Measurements from ENCODE around the gene ATXN2.
A peak's percentile ranks its signal among the peaks of the same experiment; 100 is the strongest.
"Not testable (repeated sequence)": the region's sequence is repeated elsewhere in the genome, so short reads cannot be mapped to it uniquely, and the experiment has no call there.

Gene ATXN2

GRCh38 chr12:111413442-111414086 is 185.6 kb downstream of the ATXN2 start:
- DNase-seq, result no peak

DNA sequence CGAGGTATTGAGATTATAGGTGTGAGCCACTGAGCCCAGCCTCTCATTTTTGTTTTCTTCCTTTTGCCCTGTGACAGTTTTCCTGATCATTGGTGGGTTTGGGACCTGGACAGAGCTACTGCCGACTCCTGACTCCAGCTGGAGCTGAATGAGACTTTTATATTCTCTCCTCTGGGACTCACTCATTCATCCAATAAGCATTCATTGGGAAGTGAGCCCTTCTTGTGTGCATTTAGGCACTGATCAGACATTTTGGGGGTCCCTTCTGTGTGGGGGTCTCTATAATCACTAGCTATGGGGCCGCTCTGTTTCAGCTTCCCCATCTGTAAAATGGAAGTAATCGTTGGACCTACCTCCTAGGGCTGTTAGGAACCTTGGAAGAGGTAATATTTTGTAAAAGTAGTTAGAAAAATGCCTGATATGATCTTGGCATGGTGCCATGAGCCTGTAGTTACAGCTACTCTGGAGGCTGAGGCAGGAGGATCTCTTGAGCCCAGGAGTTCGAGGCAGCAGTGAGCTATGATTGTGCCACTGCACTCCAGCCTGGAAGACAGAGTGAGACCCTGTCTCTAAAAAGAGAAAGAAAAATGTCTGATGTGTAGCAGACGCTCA is 186.2 kb downstream of the ATXN2 start:
- no peak for DNase-seq

DNA sequence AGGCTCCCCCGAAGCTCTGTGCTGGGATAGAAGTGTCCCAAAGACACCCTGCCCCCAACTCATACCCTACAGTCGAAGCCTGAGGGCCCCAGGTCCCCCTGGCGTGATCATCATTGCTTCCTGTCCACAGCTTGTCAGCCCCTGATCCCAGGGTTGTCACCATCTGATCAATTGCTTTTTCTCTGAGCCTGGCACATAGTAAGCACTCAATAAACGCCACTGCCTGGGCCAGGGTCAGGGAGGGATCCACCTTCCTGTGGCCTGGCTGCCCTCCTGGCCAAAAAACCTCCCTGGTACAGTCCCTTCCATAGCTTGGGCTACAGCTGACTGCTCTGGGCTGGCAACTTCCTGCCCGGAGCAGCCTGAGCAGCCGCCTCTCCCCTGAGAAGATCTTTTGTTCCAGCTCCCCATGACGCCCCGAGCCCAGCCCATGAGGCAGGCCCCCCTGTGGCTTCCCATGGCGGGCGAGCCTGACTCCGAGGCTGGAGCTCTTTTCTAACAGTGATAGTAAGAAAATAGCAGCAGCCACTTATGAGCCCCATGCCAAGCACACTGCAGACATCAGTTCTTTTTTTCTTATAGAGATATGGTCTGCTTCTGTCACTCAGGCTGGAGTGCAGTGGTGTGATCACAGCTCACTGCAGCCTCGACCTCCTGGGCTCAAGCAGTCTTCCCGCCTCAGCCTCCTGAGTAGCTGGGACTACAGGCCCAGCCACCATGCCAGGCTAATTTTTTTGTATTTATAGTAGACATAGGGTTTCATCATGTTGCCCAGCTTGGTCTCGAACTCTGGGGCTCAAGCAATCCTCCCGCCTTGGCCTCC is 186.9 kb downstream of the ATXN2 start:
- DNase-seq, result no peak

GRCh38 chr12:111411185-111411764 is 187.8 kb downstream of the ATXN2 start:
- no peak for DNase-seq

GRCh38 chr12:111410431-111411184 is 188.5 kb downstream of the ATXN2 start:
- no peak for DNase-seq

- DNase-seq, result peak; percentile 46
Measured at GRCh38 chr12:111409780-111410430, 189.2 kb downstream of the ATXN2 start.

GRCh38 chr12:111409403-111409779 is 189.7 kb downstream of the ATXN2 start:
- no peak for DNase-seq

- DNase-seq, result no peak
Measured at GRCh38 chr12:111408686-111409402, 190.3 kb downstream of the ATXN2 start.

GRCh38 chr12:111408116-111408440 is 191.0 kb downstream of the ATXN2 start:
- DNase-seq, result no peak

- DNase-seq, result no peak
Measured at GRCh38 chr12:111407377-111408115, 191.6 kb downstream of the ATXN2 start.

- peak; percentile 45 for DNase-seq
Measured at GRCh38 chr12:111406474-111407376, 192.4 kb downstream of the ATXN2 start.

GRCh38 chr12:111405859-111406473 is 193.1 kb downstream of the ATXN2 start, which contains the start of gene SH2B3:
Gene SH2B3 (plus strand): TSS chr12:111405923. CDS start chr12:111418146, 12,223 bp downstream.
- DNase-seq, result peak; percentile 79

GRCh38 chr12:111405149-111405858 is 193.8 kb downstream of the ATXN2 start:
- DNase-seq, result peak; percentile 99

DNA sequence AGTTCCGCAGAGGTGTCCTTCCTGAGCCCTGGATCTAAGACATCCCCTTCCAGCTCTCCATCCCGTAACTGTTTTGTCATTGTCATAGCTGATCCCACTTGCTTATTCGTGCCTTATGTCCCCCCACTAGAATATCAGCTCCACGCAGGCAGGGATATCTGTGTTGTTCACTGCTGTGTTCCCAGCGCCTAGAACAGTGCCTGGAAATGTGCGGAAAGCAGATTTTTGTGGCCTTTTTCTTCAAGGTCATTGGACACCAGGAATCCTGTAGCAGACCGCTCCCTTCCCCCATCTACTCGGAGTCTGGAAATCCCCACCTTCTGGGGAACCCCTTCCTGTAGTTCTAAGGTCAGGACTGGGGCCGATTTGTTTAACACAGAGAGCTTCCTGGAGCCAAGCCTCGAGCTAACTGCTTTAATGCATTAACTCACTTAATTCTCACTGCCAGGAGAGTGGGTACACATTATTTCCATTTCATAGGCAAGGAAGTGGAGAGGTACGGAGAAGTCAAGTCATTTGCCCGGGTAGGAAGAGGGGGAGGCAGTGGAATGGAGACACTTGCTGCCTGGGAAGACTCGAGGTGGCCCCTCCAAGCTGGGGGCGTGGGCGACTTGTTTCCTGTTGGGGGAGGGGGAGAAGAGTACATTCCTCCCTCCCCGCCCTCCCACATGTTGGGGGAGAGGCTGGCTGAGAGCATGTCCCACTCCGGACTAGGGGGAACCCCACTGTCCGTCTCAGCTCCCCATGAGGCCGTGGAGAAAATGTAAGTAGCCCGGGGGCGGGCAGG is 194.6 kb downstream of the ATXN2 start:
- DNase-seq, result peak; percentile 49

GRCh38 chr12:111402490-111402824 is 196.7 kb downstream of the ATXN2 start:
- not testable (repeated sequence) for DNase-seq
